GM20000 (cell line): ENCODE results near the gene INIP.

Source experiments
- DNase-seq: peaks from one replicate; pipeline ENCODE4 v3.0.0; 2012; ENCODE audit warnings: low spot score
- CTCF ChIP-seq: IDR thresholded peaks from 2 replicates; pipeline ENCODE4 v1.5.1; 2012; ENCODE audit warnings: mild to moderate bottlenecking, control low read depth; ENCODE audit errors: extremely low read depth, missing control alignments

INIP gene

GRCh38 chr9:112757940-112758339 is 40.0 kb upstream of the INIP start:
- DNase-seq: no peak
- TF ChIP-seq CTCF: no peak

GRCh38 chr9:112757282-112757883 is 39.5 kb upstream of the INIP start:
- DNase-seq: no peak
- TF ChIP-seq CTCF: no peak

GRCh38 chr9:112755675-112756074 is 37.8 kb upstream of the INIP start:
- no peak for DNase-seq
- no peak for TF ChIP-seq CTCF

- TF ChIP-seq CTCF: no peak
- DNase-seq: no peak
Observed at GRCh38 chr9:112755016-112755427, 37.1 kb upstream of the INIP start.

GRCh38 chr9:112754578-112754977 is 36.7 kb upstream of the INIP start:
- TF ChIP-seq CTCF: no peak
- DNase-seq: peak; percentile 49

- no peak for DNase-seq
- no peak for TF ChIP-seq CTCF
Observed at GRCh38 chr9:112753725-112754124, 35.8 kb upstream of the INIP start.

- no peak for DNase-seq
- TF ChIP-seq CTCF: no peak
Observed at GRCh38 chr9:112752334-112753125, 34.6 kb upstream of the INIP start.
